Glomerular endothelial cell (primary cell): ENCODE results near the gene PCDHGB6. TPM values are rescaled to one million over a fixed set of nuclear protein-coding genes. Genes with fewer than 3 reads are reported as not detected.
"Not testable (repeated sequence)": the region's sequence is repeated elsewhere in the genome, so short reads cannot be mapped to it uniquely, and the experiment has no call there.

ENCODE experiments used
- DNase-seq: peaks from one replicate; pipeline ENCODE4 v3.0.0-alpha.2; 2011; ENCODE audit warnings: low read depth, low spot score; ENCODE audit errors: extremely low read depth
- total RNA-seq: library from RNA; depleted of rRNA; stranded (reverse); fragments of >200 nt; gene quantifications from 2 replicates; pipeline ENCODE4 v1.2.3, GENCODE V29; 2015

PCDHGB6 gene
- total RNA-seq, 1 donor from 2014 or later, result 6.2 TPM

DNA sequence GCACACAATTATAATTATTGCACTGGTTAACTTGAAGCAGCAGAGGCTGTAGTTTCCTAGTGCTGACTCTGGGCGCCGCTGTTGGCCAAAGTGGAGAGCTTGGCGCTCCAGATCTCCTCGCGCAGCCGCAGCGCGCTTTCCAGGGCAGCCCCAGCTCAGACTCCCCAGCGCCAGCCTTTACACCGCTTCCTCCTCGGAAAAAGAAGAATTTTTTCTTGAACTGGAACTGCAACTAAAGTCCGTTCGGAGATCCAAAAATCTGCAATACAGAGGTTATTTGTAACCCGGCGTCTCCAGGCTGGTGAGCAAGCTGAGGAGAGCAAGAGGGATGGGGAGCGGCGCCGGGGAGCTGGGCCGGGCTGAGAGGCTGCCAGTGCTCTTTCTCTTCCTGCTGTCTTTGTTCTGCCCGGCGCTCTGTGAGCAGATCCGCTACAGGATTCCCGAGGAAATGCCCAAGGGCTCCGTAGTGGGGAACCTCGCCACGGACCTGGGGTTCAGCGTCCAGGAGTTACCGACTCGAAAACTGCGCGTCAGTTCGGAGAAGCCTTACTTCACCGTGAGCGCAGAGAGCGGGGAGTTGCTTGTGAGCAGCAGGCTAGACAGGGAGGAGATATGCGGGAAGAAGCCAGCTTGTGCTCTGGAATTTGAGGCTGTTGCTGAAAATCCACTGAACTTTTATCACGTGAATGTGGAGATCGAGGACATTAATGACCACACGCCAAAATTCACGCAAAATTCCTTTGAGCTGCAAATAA, 20.1 kb upstream of the PCDHGB6 start, which contains the start of gene PCDHGB4:
Gene PCDHGB4 (plus strand): TSS at position 142 of the 755 bp plus-strand sequence. CDS start 187 bp downstream, at position 329.
- not testable (repeated sequence) for DNase-seq

DNA sequence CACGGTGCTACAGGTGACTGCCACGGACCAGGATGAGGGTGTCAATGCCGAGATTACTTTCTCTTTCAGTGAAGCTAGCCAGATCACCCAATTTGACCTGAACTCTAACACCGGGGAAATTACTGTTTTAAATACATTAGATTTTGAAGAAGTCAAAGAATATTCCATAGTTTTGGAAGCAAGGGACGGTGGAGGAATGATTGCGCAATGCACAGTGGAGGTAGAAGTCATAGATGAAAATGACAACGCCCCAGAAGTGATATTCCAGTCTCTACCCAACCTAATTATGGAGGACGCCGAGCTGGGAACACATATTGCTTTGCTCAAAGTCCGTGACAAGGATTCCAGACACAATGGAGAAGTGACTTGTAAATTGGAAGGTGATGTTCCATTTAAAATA, 19.2 kb upstream of the PCDHGB6 start:
- DNase-seq, result no peak

DNA sequence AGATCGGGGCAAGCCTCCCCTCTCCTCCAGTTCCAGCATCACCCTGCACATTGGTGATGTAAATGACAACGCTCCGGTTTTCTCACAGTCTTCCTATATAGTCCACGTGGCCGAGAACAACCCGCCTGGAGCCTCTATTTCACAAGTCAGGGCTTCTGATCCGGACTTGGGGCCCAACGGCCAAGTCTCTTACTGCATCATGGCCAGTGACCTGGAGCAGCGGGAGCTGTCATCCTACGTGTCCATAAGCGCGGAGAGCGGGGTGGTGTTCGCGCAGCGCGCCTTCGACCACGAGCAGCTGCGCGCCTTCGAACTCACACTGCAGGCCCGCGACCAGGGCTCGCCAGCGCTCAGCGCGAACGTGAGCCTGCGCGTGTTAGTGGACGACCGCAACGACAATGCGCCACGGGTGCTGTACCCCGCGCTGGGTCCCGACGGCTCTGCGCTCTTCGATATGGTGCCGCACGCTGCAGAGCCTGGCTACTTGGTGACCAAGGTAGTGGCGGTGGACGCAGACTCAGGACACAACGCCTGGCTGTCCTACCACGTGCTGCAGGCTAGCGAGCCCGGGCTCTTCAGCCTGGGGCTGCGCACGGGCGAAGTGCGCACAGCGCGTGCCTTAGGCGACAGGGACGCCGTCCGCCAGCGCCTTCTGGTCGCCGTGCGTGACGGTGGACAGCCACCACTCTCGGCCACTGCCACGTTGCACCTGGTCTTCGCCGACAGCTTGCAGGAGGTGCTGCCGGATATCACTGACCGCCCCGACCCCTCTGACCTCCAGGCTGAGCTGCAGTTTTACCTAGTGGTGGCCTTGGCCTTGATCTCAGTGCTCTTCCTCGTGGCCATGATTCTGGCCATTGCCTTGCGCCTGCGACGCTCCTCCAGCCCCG, 18.4 kb upstream of the PCDHGB6 start:
- DNase-seq, result no peak

DNA sequence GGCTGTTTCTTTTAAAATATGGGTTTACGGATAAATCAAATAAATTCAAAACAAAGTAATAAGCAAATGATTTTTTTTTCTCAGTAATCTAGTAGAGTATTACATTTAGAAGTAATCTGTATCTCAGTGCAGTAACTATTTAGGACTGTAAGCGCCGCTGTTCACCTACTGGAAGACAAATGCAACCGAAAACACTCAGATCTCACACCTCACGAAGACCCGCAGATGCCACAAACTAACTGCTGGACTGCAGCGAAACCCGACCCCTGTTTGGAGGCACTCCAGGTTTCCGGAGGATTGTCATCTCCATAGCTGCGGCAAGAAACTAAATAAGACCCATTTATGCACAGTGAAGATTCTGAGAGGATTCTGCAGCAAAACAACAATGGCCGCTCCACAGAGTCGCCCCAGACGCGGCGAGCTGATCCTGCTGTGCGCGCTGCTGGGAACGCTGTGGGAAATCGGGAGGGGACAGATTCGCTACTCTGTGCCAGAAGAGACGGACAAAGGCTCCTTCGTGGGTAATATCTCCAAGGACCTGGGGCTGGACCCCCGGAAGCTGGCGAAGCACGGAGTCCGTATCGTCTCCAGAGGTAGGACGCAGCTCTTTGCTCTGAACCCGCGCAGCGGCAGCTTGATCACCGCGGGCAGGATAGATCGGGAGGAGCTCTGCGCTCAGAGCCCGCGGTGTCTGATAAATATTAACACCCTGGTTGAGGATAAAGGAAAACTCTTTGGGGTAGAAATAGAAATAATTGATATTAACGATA, 15.2 kb upstream of the PCDHGB6 start, which contains the start of gene PCDHGA8:
Gene PCDHGA8 (plus strand): TSS at position 205 of the 770 bp plus-strand sequence. CDS start 181 bp downstream, at position 386.
- DNase-seq, result no peak

DNA sequence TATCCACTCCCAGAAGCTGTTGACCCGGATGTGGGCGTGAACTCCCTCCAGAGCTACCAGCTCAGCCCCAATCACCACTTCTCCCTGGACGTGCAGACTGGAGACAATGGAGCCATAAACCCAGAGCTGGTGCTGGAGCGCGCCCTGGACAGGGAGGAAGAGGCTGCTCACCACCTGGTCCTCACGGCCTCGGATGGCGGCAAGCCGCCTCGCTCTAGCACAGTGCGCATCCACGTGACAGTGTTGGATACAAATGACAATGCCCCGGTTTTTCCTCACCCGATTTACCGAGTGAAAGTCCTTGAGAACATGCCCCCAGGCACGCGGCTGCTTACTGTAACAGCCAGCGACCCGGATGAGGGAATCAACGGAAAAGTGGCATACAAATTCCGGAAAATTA, 14.6 kb upstream of the PCDHGB6 start:
- no peak for DNase-seq

DNA sequence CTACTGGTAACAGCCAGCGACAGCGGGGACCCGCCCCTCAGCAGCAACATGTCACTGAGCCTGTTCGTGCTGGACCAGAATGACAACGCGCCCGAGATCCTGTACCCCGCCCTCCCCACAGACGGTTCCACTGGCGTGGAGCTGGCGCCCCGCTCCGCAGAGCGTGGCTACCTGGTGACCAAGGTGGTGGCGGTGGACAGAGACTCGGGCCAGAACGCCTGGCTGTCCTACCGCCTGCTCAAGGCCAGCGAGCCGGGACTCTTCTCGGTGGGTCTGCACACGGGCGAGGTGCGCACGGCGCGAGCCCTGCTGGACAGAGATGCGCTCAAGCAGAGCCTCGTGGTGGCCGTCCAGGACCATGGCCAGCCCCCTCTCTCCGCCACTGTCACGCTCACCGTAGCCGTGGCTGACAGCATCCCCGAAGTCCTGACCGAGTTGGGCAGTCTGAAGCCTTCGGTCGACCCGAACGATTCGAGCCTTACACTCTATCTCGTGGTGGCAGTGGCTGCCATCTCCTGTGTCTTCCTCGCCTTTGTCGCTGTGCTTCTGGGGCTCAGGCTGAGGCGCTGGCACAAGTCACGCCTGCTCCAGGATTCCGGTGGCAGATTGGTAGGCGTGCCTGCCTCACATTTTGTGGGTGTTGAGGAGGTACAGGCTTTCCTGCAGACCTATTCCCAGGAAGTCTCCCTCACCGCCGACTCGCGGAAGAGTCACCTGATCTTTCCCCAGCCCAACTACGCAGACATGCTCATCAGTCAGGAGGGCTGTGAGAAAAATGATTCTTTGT, 13.2 kb upstream of the PCDHGB6 start:
- not testable (repeated sequence) for DNase-seq

DNA sequence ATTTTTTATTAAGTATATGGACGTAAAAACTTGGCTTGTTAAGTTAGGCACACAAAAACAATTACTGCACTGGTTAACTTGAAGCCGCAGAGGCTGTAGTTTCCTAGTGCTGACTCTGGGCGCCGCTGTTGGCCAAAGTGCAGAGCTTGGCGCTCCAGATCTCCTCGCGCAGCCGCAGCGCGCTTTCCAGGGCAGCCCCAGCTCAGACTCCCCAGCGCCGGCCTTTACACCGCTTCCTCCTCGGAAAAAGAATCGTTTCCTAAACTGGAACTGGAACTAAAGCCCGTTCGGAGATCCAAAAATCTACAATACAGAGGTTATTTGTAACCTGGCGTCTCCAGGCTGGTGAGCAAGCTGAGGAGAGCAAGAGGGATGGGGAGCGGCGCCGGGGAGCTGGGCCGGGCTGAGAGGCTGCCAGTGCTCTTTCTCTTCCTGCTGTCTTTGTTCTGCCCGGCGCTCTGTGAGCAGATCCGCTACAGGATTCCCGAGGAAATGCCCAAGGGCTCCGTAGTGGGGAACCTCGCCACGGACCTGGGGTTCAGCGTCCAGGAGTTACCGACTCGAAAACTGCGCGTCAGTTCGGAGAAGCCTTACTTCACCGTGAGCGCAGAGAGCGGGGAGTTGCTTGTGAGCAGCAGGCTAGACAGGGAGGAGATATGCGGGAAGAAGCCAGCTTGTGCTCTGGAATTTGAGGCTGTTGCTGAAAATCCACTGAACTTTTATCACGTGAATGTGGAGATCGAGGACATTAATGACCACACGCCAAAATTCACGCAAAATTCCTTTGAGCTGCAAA, 9.9 kb upstream of the PCDHGB6 start, which contains the start of gene PCDHGB5:
Gene PCDHGB5 (plus strand): TSS at position 192 of the 796 bp plus-strand sequence. CDS start 181 bp downstream, at position 373.
- not testable (repeated sequence) for DNase-seq

DNA sequence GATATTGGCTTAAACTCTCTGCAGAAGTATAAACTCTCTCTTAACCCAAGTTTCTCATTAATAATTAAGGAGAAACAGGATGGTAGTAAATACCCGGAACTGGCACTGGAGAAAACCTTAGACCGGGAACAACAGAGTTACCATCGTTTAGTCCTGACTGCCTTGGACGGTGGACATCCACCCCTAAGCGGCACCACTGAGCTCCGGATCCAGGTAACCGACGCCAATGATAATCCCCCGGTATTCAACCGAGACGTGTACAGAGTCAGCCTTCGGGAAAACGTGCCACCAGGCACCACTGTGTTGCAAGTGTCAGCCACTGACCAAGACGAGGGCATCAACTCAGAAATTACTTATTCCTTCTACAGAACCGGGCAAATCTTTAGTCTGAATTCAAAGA, 9.2 kb upstream of the PCDHGB6 start:
- DNase-seq, result no peak

DNA sequence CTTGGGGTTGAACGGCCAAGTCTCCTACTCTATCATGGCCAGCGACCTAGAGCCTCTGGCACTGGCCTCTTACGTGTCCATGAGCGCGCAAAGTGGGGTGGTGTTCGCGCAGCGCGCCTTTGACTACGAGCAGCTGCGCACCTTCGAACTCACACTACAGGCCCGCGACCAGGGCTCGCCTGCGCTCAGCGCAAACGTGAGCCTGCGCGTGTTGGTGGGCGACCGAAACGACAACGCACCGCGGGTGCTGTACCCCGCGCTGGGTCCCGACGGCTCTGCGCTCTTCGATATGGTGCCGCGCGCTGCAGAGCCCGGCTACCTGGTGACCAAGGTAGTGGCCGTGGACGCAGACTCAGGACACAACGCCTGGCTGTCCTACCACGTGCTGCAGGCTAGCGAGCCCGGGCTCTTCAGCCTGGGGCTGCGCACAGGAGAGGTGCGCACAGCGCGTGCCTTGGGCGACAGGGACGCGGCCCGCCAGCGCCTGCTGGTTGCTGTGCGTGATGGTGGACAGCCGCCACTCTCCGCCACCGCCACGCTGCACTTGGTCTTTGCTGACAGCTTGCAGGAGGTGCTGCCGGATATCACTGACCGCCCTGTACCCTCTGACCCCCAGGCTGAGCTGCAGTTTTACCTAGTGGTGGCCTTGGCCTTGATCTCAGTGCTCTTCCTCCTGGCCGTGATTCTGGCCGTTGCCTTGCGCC, 8.1 kb upstream of the PCDHGB6 start:
- DNase-seq, result no peak

DNA sequence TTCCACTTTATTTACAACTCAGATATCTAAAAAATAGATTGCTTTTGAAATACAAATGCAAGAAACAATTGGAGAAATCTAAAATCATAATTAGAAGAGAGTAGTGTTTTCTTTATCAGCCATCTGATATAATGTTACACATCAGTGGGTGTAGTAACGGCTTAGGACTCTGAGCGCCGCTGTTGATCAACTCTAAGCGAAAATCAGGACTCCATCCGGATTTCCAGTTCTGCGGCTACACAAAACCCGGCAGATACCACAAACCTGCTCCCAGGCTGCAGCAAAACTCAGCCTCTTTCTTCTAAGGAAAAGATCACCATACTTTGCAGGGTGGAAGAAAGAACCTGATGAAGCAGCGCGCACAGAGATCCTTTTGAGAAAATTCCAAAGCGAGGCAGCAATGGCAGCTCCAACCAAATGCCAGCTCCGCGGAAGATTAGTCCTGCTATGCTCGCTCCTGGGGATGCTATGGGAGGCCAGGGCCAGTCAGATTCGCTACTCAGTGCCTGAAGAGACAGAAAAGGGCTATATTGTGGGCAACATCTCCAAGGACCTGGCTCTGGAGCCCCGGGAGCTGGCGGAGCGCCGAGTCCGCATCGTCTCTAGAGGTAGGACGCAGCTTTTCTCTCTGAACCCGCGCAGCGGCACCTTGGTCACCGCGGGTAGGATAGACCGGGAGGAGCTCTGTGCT, 5.1 kb upstream of the PCDHGB6 start, which contains the start of gene PCDHGA9:
Gene PCDHGA9 (plus strand): TSS at position 226 of the 691 bp plus-strand sequence. CDS start 175 bp downstream, at position 401.
- no peak for DNase-seq

DNA sequence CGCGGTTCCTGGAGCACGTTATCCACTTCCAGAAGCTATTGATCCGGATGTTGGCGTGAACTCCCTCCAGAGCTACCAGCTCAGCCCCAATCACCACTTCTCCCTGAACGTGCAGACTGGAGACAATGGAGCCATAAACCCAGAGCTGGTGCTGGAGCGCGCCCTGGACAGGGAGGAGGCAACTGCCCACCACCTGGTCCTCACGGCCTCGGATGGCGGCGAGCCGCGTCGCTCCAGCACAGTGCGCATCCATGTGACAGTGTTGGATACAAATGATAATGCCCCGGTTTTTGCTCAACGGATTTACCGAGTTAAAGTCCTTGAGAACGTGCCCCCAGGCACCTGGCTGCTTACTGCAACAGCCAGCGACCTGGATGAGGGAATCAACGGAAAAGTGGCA, 4.4 kb upstream of the PCDHGB6 start:
- no peak for DNase-seq

DNA sequence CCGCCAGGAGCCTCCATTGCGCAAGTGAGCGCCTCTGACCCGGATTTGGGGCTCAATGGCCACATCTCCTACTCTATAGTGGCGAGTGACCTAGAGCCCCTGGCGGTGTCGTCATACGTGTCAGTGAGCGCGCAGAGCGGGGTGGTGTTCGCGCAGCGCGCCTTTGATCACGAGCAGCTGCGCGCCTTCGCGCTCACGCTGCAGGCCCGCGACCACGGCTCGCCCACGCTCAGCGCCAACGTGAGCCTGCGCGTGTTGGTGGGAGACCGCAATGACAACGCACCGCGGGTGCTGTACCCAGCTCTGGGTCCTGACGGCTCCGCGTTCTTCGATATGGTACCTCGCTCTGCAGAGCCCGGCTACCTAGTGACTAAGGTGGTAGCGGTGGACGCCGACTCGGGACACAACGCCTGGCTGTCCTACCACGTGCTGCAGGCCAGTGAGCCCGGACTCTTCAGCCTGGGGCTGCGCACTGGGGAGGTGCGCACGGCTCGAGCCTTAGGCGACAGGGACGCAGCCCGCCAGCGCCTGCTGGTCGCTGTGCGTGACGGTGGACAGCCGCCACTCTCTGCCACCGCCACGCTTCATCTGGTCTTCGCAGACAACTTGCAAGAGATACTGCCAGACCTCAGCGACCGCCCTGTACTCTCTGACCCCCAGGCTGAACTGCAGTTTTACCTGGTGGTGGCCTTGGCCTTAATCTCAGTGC, 1.9 kb downstream of the PCDHGB6 start:
- DNase-seq, result no peak

DNA sequence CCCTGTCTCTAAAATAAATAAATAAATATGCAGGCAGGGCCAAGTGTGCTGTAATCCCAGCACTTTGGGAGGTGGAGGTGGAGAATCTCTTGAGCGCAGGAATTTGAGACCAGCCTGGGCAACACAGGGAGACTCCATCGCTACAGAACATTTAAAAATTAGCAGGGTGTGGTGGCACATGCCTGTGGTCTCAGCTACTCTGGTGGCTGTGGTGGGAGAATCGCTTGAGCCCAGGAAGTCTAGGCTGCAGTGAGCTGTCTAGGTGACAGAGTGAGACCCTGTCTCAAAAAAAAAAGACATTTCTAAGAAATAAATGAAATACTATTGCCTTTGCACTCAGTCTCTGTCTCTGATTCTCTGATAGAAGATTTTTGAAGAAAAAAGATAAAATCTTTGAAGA, 3.8 kb downstream of the PCDHGB6 start:
- no peak for DNase-seq

DNA sequence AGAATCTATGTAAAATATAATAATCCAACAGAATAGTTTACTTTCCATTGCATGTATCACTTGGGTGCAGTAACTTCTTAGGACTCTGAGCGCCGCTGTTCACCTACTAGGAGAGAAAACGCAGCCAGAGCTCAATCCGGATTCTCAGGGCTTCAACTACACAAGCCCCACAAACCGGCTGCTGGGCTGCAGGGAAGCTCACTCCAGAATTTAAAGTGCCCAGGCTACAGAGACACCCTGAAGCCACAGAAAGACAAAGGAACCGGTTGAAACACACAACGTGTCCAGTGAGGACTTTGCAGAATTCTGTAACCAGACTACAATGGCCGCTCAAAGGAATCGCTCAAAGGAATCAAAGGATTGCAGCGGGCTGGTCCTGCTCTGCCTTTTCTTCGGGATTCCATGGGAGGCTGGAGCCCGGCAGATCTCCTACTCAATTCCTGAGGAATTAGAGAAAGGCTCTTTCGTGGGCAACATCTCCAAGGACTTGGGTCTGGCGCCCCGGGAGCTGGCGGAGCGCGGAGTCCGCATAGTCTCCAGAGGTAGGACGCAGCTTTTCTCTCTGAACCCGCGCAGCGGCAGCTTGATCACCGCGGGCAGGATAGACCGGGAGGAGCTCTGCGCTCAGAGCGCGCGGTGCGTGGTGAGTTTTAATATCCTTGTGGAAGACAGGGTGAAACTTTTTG, 5.2 kb downstream of the PCDHGB6 start, which contains the start of gene PCDHGA10:
Gene PCDHGA10 (plus strand): TSS at position 134 of the 686 bp plus-strand sequence. CDS start 189 bp downstream, at position 323.
- DNase-seq, result no peak

DNA sequence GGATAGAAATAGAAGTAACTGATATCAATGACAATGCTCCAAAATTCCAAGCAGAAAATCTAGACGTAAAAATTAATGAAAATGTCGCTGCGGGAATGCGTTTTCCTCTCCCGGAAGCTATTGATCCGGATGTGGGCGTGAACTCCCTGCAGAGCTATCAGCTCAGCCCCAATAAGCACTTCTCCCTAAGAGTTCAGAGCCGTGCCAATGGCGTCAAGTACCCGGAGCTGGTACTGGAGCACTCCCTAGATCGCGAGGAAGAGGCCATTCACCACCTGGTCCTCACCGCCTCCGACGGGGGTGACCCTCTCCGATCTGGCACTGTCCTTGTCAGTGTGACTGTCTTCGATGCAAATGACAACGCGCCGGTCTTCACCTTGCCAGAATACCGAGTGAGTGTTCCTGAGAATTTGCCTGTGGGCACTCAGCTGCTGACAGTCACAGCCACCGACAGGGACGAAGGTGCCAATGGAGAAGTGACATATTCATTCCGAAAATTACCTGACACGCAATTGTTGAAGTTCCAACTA, 5.8 kb downstream of the PCDHGB6 start:
- no peak for DNase-seq
